IMR-90 (cell line): ENCODE data around the gene TGFB2. TPM values are rescaled to one million over a fixed set of nuclear protein-coding genes. Genes with fewer than 3 reads are reported as not detected.

ENCODE experiments used
- ATAC-seq: fragments of 200-7000 bp; cut with Tn5 transposase; 2 replicates; pipeline ENCODE4 v1.9.1; 2020; ENCODE audit warnings: low read depth, mild to moderate bottlenecking, moderate library complexity
- BruUV-seq: library from RNA; stranded (reverse); fragments of 400-500 nt; replicated peaks from 2 replicates; lab custom pipeline; 2021; lab: Mats Ljungman, UMichigan
- CTCF ChIA-PET: fragments of 300-600 bp; formaldehyde crosslinking; extraction: SDS; loops from one replicate; lab custom pipeline; 2021; ENCODE audit warnings: antibody characterized with exemption; lab: Yijun Ruan, JAX
- POLR2A ChIA-PET: fragments of 300-600 bp; sonication (Branson Sonifier 250); formaldehyde crosslinking; loops from one replicate; lab custom pipeline; 2022; ENCODE audit warnings: antibody characterized with exemption; ENCODE audit not compliant: unreplicated experiment; lab: Charles Lee
- DNase-seq: peaks from one replicate; pipeline ENCODE4 v3.0.0; 2013
- H2AFZ ChIP-seq: replicated peaks from 2 replicates; pipeline ENCODE3; 2013; ENCODE audit warnings: low read length, mild to moderate bottlenecking; ENCODE audit not compliant: poor library complexity
- H2AK5ac ChIP-seq: 2 replicates; pipeline ENCODE4 v1.6.1; 2013; ENCODE audit warnings: low read depth, low read length, inconsistent platforms
- H2AK9ac ChIP-seq: replicated peaks from 2 replicates; pipeline ENCODE3; 2013; ENCODE audit warnings: mild to moderate bottlenecking, low read depth, low read length, moderate library complexity; ENCODE audit not compliant: poor library complexity
- H2BK120ac ChIP-seq: 2 replicates; pipeline ENCODE4 v1.6.1; 2013; ENCODE audit warnings: low read depth, low read length, inconsistent platforms
- H2BK15ac ChIP-seq: 3 replicates; pipeline ENCODE4 v1.6.1; 2013; ENCODE audit warnings: low read depth, low read length, inconsistent platforms
- H2BK20ac ChIP-seq: 2 replicates; pipeline ENCODE4 v1.6.1; 2013; ENCODE audit warnings: low read depth, mild to moderate bottlenecking, inconsistent platforms, low read length, moderate library complexity
- H2BK5ac ChIP-seq: 2 replicates; pipeline ENCODE4 v1.6.1; 2013; ENCODE audit warnings: mild to moderate bottlenecking, low read depth, low read length, inconsistent platforms; ENCODE audit not compliant: poor library complexity, severe bottlenecking
- H3K14ac ChIP-seq: replicated peaks from 2 replicates; pipeline ENCODE4 v1.6.1; 2013; ENCODE audit warnings: low read depth, low read length, inconsistent platforms
- H3K18ac ChIP-seq: 2 replicates; pipeline ENCODE4 v1.6.1; 2013; ENCODE audit warnings: low read depth, low read length, control low read depth
- H3K23ac ChIP-seq: 2 replicates; pipeline ENCODE4 v1.6.1; 2013; ENCODE audit warnings: low read depth, low read length, inconsistent platforms
- H3K27ac ChIP-seq: 2 replicates; pipeline ENCODE4 v1.5.1; 2013; ENCODE audit warnings: mild to moderate bottlenecking, control low read depth, low read length; ENCODE audit not compliant: insufficient read depth
- H3K27me3 ChIP-seq: 2 replicates; pipeline ENCODE4 v1.6.1; 2013; ENCODE audit warnings: low read length; ENCODE audit not compliant: control insufficient read depth, insufficient read depth
- H3K36me3 ChIP-seq: 2 replicates; pipeline ENCODE4 v1.6.1; 2013; ENCODE audit warnings: low read length, mixed read lengths; ENCODE audit not compliant: control insufficient read depth, insufficient read depth
- H3K4ac ChIP-seq: 2 replicates; pipeline ENCODE4 v1.6.1; 2013; ENCODE audit warnings: low read depth, low read length, inconsistent platforms
- H3K4me1 ChIP-seq: 2 replicates; pipeline ENCODE4 v1.6.1; 2013; ENCODE audit warnings: low read length, mixed read lengths; ENCODE audit not compliant: control insufficient read depth, insufficient read depth
- H3K4me2 ChIP-seq: 2 replicates; pipeline ENCODE4 v1.6.1; 2013; ENCODE audit warnings: low read depth, mild to moderate bottlenecking, control low read depth, low read length, moderate library complexity
- H3K4me3 ChIP-seq: 2 replicates; pipeline ENCODE4 v1.5.1; 2013; ENCODE audit warnings: low read depth, mild to moderate bottlenecking, control low read depth, low read length, moderate library complexity; ENCODE audit not compliant: insufficient read depth
- H3K56ac ChIP-seq: 2 replicates; pipeline ENCODE4 v1.6.1; 2013; ENCODE audit warnings: low read length, inconsistent platforms; ENCODE audit not compliant: insufficient read depth; ENCODE audit errors: extremely low read depth
- H3K79me1 ChIP-seq, 2 experiments: 2 replicates each; pipeline ENCODE4 v1.6.1; 2013; ENCODE audit warnings: low read length in 2 of 2, inconsistent platforms in 1 of 2, low read depth in 1 of 2
- H3K9ac ChIP-seq: 2 replicates; pipeline ENCODE4 v1.6.1; 2013; ENCODE audit warnings: low read depth, low read length, control low read depth
- H3K9me1 ChIP-seq: 2 replicates; pipeline ENCODE4 v1.6.1; 2013; ENCODE audit warnings: low read length, inconsistent platforms; ENCODE audit not compliant: insufficient read depth
- H3K9me3 ChIP-seq: 2 replicates; pipeline ENCODE4 v1.6.1; 2013; ENCODE audit warnings: low read length; ENCODE audit not compliant: control insufficient read depth, insufficient read depth
- H4K20me1 ChIP-seq: 2 replicates; pipeline ENCODE4 v1.6.1; 2013; ENCODE audit warnings: low read length, inconsistent platforms; ENCODE audit not compliant: insufficient read depth
- H4K5ac ChIP-seq: 2 replicates; pipeline ENCODE4 v1.6.1; 2013; ENCODE audit warnings: mild to moderate bottlenecking, low read depth, low read length, control low read depth
- H4K8ac ChIP-seq, 2 experiments: 2 replicates each; pipeline ENCODE4 v1.6.1; 2013; ENCODE audit warnings: low read depth in 2 of 2, low read length in 2 of 2, control low read depth in 1 of 2, inconsistent platforms in 1 of 2
- H4K91ac ChIP-seq: 2 replicates; pipeline ENCODE4 v1.6.1; 2013; ENCODE audit warnings: low read depth, low read length, inconsistent platforms; ENCODE audit not compliant: insufficient read depth
- CHD1 ChIP-seq: IDR thresholded peaks from 2 replicates; pipeline ENCODE4 v1.6.1; 2012; ENCODE audit warnings: low read depth, low read length, improper control_type of control experiment
- FOS ChIP-seq: fragments of 150-350 bp; IDR thresholded peaks from 2 replicates; pipeline ENCODE4 v1.6.1; 2016; ENCODE audit warnings: low read depth, low read length
- WGBS, 2 experiments: methylation state at CpG; one replicate each; pipeline versions ENCODE4 v1.1.5 to v1.1.7; 2013; ENCODE audit warnings: missing lambda C conversion rate in 2 of 2; ENCODE audit not compliant: insufficient read length in 1 of 2; ENCODE audit errors: extremely low coverage in 2 of 2; 5-methylcytosine and 5-hydroxymethylcytosine counted together
- dilution Hi-C: fragments of 300-500 bp; cut with HindIII; formaldehyde crosslinking; loops from one replicate; pipeline ENCODE4 v1.14.3; 2018; ENCODE audit warnings: low sequenced_read_pairs; ENCODE audit not compliant: unreplicated experiment
- in situ Hi-C: fragments of 300-500 bp; cut with MboI; formaldehyde crosslinking; loops from 3 replicates; pipeline ENCODE4 v1.14.3; 2019; ENCODE audit warnings: low sequenced_read_pairs, inconsistent platforms, mixed read lengths
- intact Hi-C: fragments of 100-400 bp; cut with micrococcal nuclease; formaldehyde crosslinking; loops from 2 replicates; pipeline ENCODE4 v1.10.0; 2022
- polyA plus RNA-seq, 3 experiments: library from polyadenylated mRNA; depleted of rRNA; stranded (reverse); fragments of >200 nt; gene quantifications; 2 replicates each; pipeline ENCODE4 v1.2.3, GENCODE V29; 2012; ENCODE audit warnings: low replicate concordance in 1 of 3
- total RNA-seq: library from RNA; depleted of rRNA; stranded (reverse); fragments of >200 nt; gene quantifications from 2 replicates; pipeline ENCODE4 v1.2.3, GENCODE V29; 2012

The TGFB2 gene
- total and polyA plus RNA-seq, 2 of the 4 experiments (the other 2 are of a cell fraction), result 3.7 to 3.8 TPM

GRCh38 chr1:218374401-218375353 lies 29.5 kb downstream of the TGFB2 start:
- peaks cover 12 to 15% of the 10 kb centered on the region in 2 experiments; a peak in 3 of 4 replicates for H3K79me1 ChIP-seq
- no peak overlapping the region for H2AFZ ChIP-seq
- dilution Hi-C loops, result no loop called here
- peaks cover 27% of the 10 kb centered on the region for H3K4me1 ChIP-seq
- peak; percentile 74 for TF ChIP-seq FOS
- no peak for TF ChIP-seq CHD1
- peak overlapping the region; percentile 55; the same call in 1 of the 2 replicates for H2BK20ac ChIP-seq
- peak overlapping the region; percentile 77 for H3K4me2 ChIP-seq
- 0 out of 2 replicates have a peak overlapping the region, but pooled peaks have one; percentile 68 for H2AK5ac ChIP-seq
- DNase-seq (peak; percentile 56), ATAC-seq (peak; percentile 2; the same call in 1 of the 2 replicates)
- no peak overlapping the region for H3K4me3 ChIP-seq
- peak overlapping the region; percentile 71 for H2BK120ac ChIP-seq
- no peak overlapping the region for H2AK9ac ChIP-seq
- H4K91ac ChIP-seq, result 0 out of 2 replicates have a peak overlapping the region, but pooled peaks have one; percentile 49
- no peaks in the 10 kb centered on the region for H3K36me3 ChIP-seq
- peak overlapping the region; percentile 63 for H3K14ac ChIP-seq
- no CpG with 5 or more reads among the region's 7 CpGs for WGBS, 2 experiments
- peak overlapping the region in 1 of 2 experiments; percentile 38; a peak in 1 of 4 replicates for H4K8ac ChIP-seq
- peak overlapping the region; percentile 95 for H3K18ac ChIP-seq
- intact Hi-C loops, result loop anchor here (5.0 kb wide), 3 partner anchors 88 to 163 kb away; no protein-coding TSS in a partner anchor
- peak overlapping the region; percentile 84 for H4K5ac ChIP-seq
- peak overlapping the region; percentile 57 for H2BK15ac ChIP-seq
- H3K56ac ChIP-seq, result no peak overlapping the region
- H3K9me1 ChIP-seq, result peaks cover 12% of the 10 kb centered on the region
- peak overlapping the region; percentile 65 for H3K4ac ChIP-seq
- H3K9me3 ChIP-seq, result no peaks in the 10 kb centered on the region
- H3K9ac ChIP-seq, result peak overlapping the region; percentile 58
- no TSS peak for BruUV-seq
- peaks cover 4% of the 10 kb centered on the region for H4K20me1 ChIP-seq
- ChIA-PET CTCF (interaction anchor here (0.7 kb wide), 1 partner anchor 111 kb away, joined by 3 read pairs; no protein-coding TSS in a partner anchor), POLR2A (no interaction called here)
- no peaks in the 10 kb centered on the region for H3K27me3 ChIP-seq
- H2BK5ac ChIP-seq, result peak overlapping the region; percentile 41
- H3K27ac ChIP-seq, result peak overlapping the region; percentile 76
- H3K23ac ChIP-seq, result peak overlapping the region; percentile 57; the same call in 1 of the 2 replicates
- in situ Hi-C loops, result no loop called here
